Measurements from ENCODE around the gene ACP1. TPM values are rescaled to one million over a fixed set of nuclear protein-coding genes. Genes with fewer than 3 reads are reported as not detected.

ACP1 gene
- total RNA-seq, 1 experiment from 2014 or later: 193 TPM

DNA sequence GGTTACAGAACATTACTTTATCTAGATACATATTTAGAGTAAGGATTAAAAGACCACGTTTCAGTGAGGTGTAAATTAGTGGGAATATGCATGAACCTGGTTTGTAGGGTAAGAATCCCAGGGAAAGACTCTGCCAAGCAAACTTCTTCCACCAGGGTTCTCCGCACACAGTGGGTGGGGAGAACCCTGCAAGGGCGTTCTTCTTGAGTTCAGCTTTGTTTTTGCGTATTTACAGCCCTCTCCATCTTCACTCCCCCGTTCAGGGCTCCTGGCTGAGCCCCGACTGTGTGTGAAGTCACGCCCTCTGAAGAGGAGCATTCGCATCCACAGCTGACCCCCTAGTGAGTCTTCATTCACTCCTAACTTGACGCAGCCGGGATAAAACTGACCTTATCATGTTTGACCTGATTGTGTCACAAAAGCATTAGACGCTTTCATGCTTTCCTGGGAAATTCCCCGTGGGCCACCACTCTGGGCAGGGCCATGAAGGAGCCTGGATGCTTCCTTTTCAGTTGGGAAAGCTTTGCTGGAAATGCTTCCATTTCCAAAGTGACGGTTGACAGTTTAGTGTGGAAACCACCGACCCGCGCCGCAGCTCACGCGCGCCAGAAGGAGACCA lies 22.1 kb downstream of the ACP1 start:
- H3K27me3 ChIP-seq (replicated peaks; ENCODE audit: control insufficient read depth, insufficient read depth, low read length): no peaks in the 10 kb centered on the region; the same call in none of the 2 replicates
- Mint-ChIP-seq H3K4me1 (ENCODE audit: low read depth, unreplicated experiment) (no peaks in the 10 kb centered on the region), H3K4me3 (ENCODE audit: unreplicated experiment) (peak overlapping the region; percentile 44), H3K27ac (ENCODE audit: unreplicated experiment) (no peak overlapping the region), H3K9me3 (ENCODE audit: unreplicated experiment) (no peaks in the 10 kb centered on the region), H3K36me3 (ENCODE audit: insufficient read depth, unreplicated experiment) (peaks cover 8% of the 10 kb centered on the region), H3K27me3 (ENCODE audit: insufficient read depth, unreplicated experiment) (peaks cover 10% of the 10 kb centered on the region)
- no peak overlapping the region for H3K4me3 ChIP-seq (ENCODE audit: low read depth, low read length)
- H3K9me3 ChIP-seq: no peaks in the 10 kb centered on the region
- no peak for DNase-seq
- no peaks in the 10 kb centered on the region for H3K36me3 ChIP-seq (ENCODE audit: control insufficient read depth, insufficient read depth, low read length)
- intact Hi-C loops (cut with micrococcal nuclease; ENCODE audit: unreplicated experiment): no loop called here
- CTCF ChIA-PET: no interaction called here
- peaks cover 4% of the 10 kb centered on the region; the same call in 1 of the 2 replicates for H3K4me1 ChIP-seq
- TF ChIP-seq, protein P1, sequence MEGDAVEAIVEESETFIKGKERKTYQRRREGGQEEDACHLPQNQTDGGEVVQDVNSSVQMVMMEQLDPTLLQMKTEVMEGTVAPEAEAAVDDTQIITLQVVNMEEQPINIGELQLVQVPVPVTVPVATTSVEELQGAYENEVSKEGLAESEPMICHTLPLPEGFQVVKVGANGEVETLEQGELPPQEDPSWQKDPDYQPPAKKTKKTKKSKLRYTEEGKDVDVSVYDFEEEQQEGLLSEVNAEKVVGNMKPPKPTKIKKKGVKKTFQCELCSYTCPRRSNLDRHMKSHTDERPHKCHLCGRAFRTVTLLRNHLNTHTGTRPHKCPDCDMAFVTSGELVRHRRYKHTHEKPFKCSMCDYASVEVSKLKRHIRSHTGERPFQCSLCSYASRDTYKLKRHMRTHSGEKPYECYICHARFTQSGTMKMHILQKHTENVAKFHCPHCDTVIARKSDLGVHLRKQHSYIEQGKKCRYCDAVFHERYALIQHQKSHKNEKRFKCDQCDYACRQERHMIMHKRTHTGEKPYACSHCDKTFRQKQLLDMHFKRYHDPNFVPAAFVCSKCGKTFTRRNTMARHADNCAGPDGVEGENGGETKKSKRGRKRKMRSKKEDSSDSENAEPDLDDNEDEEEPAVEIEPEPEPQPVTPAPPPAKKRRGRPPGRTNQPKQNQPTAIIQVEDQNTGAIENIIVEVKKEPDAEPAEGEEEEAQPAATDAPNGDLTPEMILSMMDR (IDR thresholded peaks at IDR 0.05; ENCODE audit: insufficient read depth in 1 of 2, low read depth in 1 of 2, low read length in 1 of 2, severe bottlenecking in 1 of 2, unreplicated experiment in 1 of 2): no peak
- BruUV-seq (replicated peaks): no TSS peak
- POLR2A ChIA-PET: no interaction called here

DNA sequence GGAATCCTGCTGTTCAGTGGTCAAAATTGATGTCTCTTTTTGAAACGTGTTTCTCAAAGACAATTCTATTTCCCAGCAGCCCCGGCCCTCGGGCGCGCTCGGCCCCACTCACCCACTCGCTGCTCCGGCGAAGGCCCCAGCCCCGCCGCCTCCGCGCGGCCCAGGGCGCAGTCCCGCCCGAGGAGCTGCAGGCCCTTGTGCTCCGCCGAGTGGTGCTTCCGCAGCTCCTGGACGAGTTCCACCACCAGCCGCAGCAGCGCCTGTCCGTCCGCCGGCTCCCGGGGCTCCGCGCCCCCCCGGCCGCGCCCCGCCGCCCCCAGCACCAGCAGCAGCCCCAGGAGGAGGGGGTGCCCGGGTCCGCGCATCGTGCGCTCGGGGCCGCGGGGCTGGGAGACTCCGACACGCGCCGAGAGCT lies 22.7 kb downstream of the ACP1 start:
- peak overlapping the region; percentile 44 for H3K4me3 Mint-ChIP-seq (ENCODE audit: unreplicated experiment)
- Histone ChIP-seq H3K9me3 (no peaks in the 10 kb centered on the region), H3K4me1 (peaks cover 4% of the 10 kb centered on the region; the same call in 1 of the 2 replicates), H3K4me3 (ENCODE audit: low read depth, low read length) (peak overlapping the region; percentile 26), H3K27me3 (replicated peaks; ENCODE audit: control insufficient read depth, insufficient read depth, low read length) (no peaks in the 10 kb centered on the region; the same call in none of the 2 replicates), H3K36me3 (ENCODE audit: control insufficient read depth, insufficient read depth, low read length) (no peaks in the 10 kb centered on the region)
- TF ChIP-seq, protein P1 (IDR thresholded peaks at IDR 0.05; ENCODE audit: insufficient read depth in 1 of 2, low read depth in 1 of 2, low read length in 1 of 2, severe bottlenecking in 1 of 2, unreplicated experiment in 1 of 2): no peak
- no peak for DNase-seq
- H3K4me1 Mint-ChIP-seq (ENCODE audit: low read depth, unreplicated experiment): no peaks in the 10 kb centered on the region
- intact Hi-C loops (cut with micrococcal nuclease; ENCODE audit: unreplicated experiment): no loop called here
- H3K27me3 Mint-ChIP-seq (ENCODE audit: insufficient read depth, unreplicated experiment): peaks cover 10% of the 10 kb centered on the region
- POLR2A ChIA-PET: no interaction called here
- no TSS peak for BruUV-seq (replicated peaks)
- no peak overlapping the region for H3K27ac Mint-ChIP-seq (ENCODE audit: unreplicated experiment)
- H3K36me3 Mint-ChIP-seq (ENCODE audit: insufficient read depth, unreplicated experiment): peaks cover 2% of the 10 kb centered on the region
- H3K9me3 Mint-ChIP-seq (ENCODE audit: unreplicated experiment): no peaks in the 10 kb centered on the region
- CTCF ChIA-PET: interaction anchor here (0.7 kb wide), 1 partner anchor 19 kb away, joined by 3 read pairs; no protein-coding TSS in a partner anchor

DNA sequence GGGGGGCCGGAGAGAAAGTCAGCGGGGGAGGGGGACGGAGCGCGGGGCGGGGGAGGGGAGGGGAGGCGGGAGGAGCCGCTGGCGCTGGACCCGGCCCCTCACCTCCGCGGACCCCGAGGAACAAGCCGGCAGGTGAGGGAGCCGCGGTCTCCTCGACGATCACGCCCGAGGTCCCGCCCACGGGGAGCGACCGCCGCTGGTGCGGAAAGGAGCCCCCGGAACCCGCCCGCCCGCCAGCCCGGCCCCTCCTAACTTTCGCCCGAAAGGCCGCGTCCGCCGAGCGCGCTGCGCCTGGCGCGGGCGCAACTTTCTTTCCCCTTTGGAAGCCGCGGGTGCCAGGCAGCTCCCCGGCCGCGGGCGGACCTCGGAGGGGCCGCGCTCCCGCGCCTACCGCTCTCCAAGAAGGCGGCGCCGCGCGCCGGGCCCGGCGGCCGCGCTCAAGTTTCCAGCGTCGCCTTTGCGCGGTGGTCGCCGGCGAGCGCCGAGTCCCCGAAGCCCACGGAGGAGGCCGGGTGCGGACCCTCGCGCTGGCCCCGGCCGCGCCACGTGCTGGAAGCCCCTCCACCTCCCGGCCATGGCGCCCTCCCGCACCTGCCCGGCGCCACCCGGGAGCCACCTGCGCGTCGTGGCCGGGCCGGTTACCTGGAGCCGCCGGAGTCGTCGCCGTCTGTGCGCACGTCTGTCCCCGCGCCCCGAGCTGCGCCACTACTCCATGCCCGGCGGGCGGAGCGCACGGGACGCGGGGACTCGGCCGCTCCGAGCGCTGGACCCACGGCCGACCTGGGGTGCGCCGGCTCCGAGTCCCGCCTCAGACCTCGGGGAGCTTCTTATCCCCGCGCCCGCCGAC lies 23.4 kb downstream of the ACP1 start, which contains the start of gene ALKAL2:
TSS of gene ALKAL2 (minus strand) at position 181 of the 847 bp plus-strand sequence. CDS start 256 bp downstream, outside the sequence.
- H3K9me3 Mint-ChIP-seq (ENCODE audit: unreplicated experiment): no peaks in the 10 kb centered on the region

More for the DNA sequence above, 23.4 kb downstream of the ACP1 start, which contains the start of gene ALKAL2:
- no peaks in the 10 kb centered on the region for H3K4me1 Mint-ChIP-seq (ENCODE audit: low read depth, unreplicated experiment)
- peaks cover 12% of the 10 kb centered on the region for H3K27me3 Mint-ChIP-seq (ENCODE audit: insufficient read depth, unreplicated experiment)
- peak within 1 kb of the TSS; percentile 44 for H3K4me3 Mint-ChIP-seq (ENCODE audit: unreplicated experiment)
- TF ChIP-seq, protein P1 (IDR thresholded peaks at IDR 0.05; ENCODE audit: insufficient read depth in 1 of 2, low read depth in 1 of 2, low read length in 1 of 2, severe bottlenecking in 1 of 2, unreplicated experiment in 1 of 2): no peak
- H3K36me3 Mint-ChIP-seq (ENCODE audit: insufficient read depth, unreplicated experiment): no peaks in the 10 kb centered on the region
- Histone ChIP-seq H3K4me1 (peaks cover 4% of the 10 kb centered on the region; the same call in 1 of the 2 replicates), H3K36me3 (ENCODE audit: control insufficient read depth, insufficient read depth, low read length) (no peaks in the 10 kb centered on the region), H3K27me3 (replicated peaks; ENCODE audit: control insufficient read depth, insufficient read depth, low read length) (no peaks in the 10 kb centered on the region; the same call in none of the 2 replicates), H3K9me3 (no peaks in the 10 kb centered on the region), H3K4me3 (ENCODE audit: low read depth, low read length) (peak within 1 kb of the TSS; percentile 26)
- ChIA-PET CTCF (interaction anchor here (0.7 kb wide), 1 partner anchor 19 kb away, joined by 3 read pairs; no protein-coding TSS in a partner anchor), POLR2A (no interaction called here)
- intact Hi-C loops (cut with micrococcal nuclease; ENCODE audit: unreplicated experiment): no loop called here
- DNase-seq: peak in 1 of 2 experiments; percentile 18
- no TSS peak for BruUV-seq (replicated peaks)
- H3K27ac Mint-ChIP-seq (ENCODE audit: unreplicated experiment): no peak within 1 kb of the TSS
